Measurements from ENCODE around the gene CALHM1. TPM values are rescaled to one million over a fixed set of nuclear protein-coding genes. Genes with fewer than 3 reads are reported as not detected.
"Not testable (repeated sequence)": the region's sequence is repeated elsewhere in the genome, so short reads cannot be mapped to it uniquely, and the experiment has no call there.

CALHM1 gene
- total RNA-seq, 2 experiments from 2014 or later = not detected

DNA sequence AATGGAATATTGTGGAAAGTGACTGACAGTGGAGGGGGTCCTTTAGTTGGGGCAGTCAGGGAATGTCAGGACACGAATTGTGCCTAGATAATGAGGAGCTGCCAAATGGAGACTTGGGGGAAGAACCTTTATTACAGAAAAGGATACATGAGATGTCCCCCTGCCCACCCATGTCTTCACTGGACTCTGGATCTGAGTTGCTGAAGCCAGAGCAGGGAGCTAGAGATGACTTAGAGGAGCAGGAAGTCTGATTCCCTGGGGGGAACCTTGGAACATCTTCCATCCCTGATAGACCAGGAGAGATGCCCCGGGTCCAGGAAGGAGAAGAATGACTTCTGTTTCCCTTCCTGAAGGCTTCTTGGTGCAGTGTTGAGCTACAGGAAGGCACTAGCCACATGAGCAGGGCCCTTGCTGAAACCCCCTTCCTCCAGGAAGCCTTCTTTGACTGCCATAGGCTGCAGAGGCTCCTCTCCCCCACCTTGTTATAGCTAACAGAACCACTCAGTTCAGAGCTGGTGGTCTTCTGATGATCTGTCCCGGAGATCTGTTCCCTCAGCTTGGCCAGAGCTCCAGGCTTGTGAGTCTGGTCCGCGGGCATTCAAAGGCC lies 34.1 kb upstream of the CALHM1 start:
- POLR2A ChIA-PET = interaction anchor here (0.6 to 1.0 kb wide), 2 partner anchors 15 to 300 kb away, joined by 3 read pairs; partner anchors contain the start of gene NT5C2
- CTCF ChIA-PET = interaction anchor here (0.7 to 2.1 kb wide), 3 partner anchors 8 to 27 kb away, joined by 3 to 6 read pairs (median 4); no protein-coding TSS in a partner anchor

- CTCF ChIA-PET = interaction anchor here (1.2 to 1.8 kb wide), 2 partner anchors 41 to 73 kb away, joined by 3 to 5 read pairs; no protein-coding TSS in a partner anchor
- POLR2A ChIA-PET = interaction anchor here (0.6 kb wide), 1 partner anchor 16 kb away, joined by 3 read pairs; no protein-coding TSS in a partner anchor
These were observed 33.1 kb upstream of the CALHM1 start for GRCh38 chr10:103491729-103492364.

DNA sequence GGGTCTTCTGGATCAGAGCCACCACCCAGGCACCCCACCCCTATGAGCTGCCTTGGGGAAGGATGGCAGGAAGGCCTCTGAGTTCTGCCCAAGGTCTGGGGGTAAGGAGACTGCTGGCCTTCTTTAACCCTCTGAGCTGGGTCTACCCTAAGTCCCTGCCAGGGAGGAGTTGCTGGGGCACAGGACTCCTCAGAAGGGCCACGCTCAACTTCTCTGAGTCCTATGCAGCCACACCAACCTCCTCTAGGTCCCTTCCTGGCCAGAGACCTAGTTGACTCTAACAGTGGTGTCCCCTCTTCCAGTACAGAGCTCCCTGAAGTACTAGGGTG lies 32.2 kb upstream of the CALHM1 start:
- CTCF ChIA-PET = interaction anchor here (0.6 to 1.8 kb wide), 6 partner anchors 8 to 82 kb away, joined by 3 to 5 read pairs (median 4); no protein-coding TSS in a partner anchor
- POLR2A ChIA-PET = interaction anchor here (0.6 to 1.1 kb wide), 3 partner anchors 10 to 309 kb away, joined by 3 to 4 read pairs (median 3); no protein-coding TSS in a partner anchor

GRCh38 chr10:103487410-103487708 lies 28.7 kb upstream of the CALHM1 start:
- POLR2A ChIA-PET = no interaction called here

GRCh38 chr10:103486635-103487409 lies 28.1 kb upstream of the CALHM1 start:
- POLR2A ChIA-PET = not testable (repeated sequence)
- CTCF ChIA-PET = interaction anchor here (1.2 to 2.7 kb wide), 6 partner anchors 11 to 71 kb away, joined by 3 to 15 read pairs (median 8); no protein-coding TSS in a partner anchor

More at GRCh38 chr10:103487410-103487708, 28.7 kb upstream of the CALHM1 start:
- CTCF ChIA-PET = no interaction called here

DNA sequence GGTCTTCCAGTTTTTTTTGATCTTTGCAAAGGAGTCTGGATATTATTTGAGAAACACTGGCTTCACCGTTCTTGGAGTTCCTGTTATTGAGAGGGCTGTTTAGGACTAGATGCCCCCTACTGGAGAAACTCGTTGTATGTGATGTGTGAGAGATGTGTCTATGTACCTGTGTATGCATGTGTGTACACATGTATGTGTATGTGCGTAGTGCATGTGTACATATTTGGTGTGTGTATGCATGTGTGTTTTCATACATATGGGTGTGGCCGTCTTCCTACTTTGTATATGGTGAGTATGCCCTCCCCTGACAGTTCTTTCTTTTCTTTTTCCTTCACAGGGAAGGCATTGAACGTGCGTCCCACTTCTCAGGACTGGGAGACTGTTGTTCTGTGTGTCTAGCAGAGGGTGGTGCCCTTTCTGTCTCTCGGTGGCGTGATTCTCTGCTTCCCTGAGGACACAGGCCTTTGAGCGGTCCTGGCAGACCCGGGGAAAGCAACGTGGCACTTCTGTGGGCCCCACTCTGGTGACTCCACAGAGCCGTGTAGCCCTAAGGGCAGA lies 23.4 kb upstream of the CALHM1 start:
- POLR2A ChIA-PET = no interaction called here
- CTCF ChIA-PET = interaction anchor here (1.6 kb wide), 1 partner anchor 32 kb away, joined by 3 read pairs; no protein-coding TSS in a partner anchor

DNA sequence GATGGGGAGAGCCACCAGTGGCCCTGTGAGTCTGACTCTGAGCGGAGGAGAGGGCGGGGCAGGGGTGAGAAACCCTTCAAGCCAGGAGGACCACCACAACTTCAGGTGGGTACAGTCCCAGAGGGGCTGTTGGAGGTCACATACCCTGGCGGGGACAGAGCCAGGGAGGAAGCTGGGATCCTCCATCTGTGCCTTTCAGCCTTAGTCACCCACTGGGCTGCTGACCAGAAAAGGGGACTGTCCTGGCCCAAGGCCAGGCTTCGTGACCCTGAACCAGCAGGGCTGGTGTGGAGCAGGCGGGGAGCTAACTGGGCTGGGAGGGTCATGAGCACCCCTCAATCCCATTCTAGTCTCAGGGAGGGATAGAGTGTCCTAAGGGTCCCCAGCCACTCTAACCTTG lies 21.8 kb upstream of the CALHM1 start:
- CTCF ChIA-PET = interaction anchor here (0.5 to 1.6 kb wide), 3 partner anchors 31 to 114 kb away, joined by 3 to 4 read pairs (median 3); no protein-coding TSS in a partner anchor
- POLR2A ChIA-PET = no interaction called here

- CTCF ChIA-PET = interaction anchor here (0.6 to 1.4 kb wide), 2 partner anchors 10 to 92 kb away, joined by 3 read pairs; no protein-coding TSS in a partner anchor
- POLR2A ChIA-PET = no interaction called here
These were observed 20.4 kb upstream of the CALHM1 start, which contains the start of gene CALHM3 for GRCh38 chr10:103479135-103479534. CALHM3 (minus strand) TSS chr10:103479240; CDS start chr10:103479032, 208 bp downstream.

DNA sequence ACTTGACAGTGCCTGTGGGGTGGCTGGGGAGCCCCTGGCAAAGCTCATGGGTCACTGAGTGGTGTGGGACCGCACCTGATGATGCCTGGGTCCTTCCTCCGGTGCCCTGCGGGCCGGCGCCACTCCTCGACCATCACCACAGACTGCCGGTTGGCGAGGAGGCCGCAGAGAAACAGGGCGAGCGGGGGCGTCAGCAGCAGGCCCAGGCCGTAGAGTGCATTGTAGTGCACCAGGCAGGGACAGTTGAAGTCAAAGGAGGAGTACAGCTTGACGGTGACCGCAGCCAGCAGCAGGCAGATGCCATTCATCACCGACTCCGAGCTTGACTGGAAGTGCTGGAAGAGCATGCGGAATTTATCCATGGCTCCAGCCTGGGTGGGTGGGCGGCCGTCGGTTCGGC lies 20.0 kb upstream of the CALHM1 start:
- CTCF ChIA-PET = interaction anchor here (1.4 kb wide), 1 partner anchor 10 kb away, joined by 3 read pairs; no protein-coding TSS in a partner anchor
- POLR2A ChIA-PET = no interaction called here

DNA sequence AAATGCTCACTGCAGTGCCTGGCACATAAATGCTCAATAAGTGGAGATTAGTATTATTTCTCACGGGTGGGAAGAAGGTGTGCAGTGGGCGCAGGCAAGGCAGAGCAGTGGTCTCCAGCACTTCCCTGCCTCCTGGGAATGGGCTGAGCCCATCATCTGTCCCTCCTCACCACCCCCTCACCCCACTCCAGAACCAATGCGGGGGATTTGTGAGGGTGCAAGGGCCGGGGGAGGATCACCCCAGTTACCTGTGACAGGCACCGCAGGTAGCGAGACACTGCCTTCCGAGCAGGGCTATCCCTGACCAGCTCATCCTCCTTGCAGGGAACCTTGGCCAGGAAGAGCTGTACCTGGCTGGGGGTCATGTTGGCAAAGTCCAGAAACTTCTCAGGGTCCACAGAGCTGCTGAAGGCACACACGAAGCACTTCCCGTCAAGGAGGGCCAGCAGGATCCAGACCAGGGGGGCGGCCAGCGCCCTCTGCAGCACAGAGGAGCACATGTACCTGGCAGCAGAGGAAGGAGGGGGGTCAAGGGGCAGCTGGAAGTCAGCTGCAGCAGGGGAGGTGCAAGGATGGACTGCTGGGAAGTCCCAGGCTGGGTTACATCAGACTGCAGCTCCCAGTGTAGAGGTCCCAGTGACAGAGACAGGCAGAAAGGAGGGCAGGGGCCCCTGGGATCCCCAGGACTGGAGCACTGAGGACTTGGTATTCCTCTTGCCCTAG lies 17.5 kb upstream of the CALHM1 start:
- POLR2A ChIA-PET = no interaction called here

GRCh38 chr10:103475437-103475836 lies 16.7 kb upstream of the CALHM1 start:
- ChIA-PET POLR2A (no interaction called here), CTCF (interaction anchor here (1.1 to 3.2 kb wide), 3 partner anchors 10 to 26 kb away, joined by 3 to 15 read pairs (median 13); no protein-coding TSS in a partner anchor)

More for the DNA sequence above, 17.5 kb upstream of the CALHM1 start:
- CTCF ChIA-PET = interaction anchor here (0.9 to 3.2 kb wide), 7 partner anchors 9 to 80 kb away, joined by 3 to 15 read pairs (median 3); partner anchors contain the start of genes ATP5MK and PDCD11

GRCh38 chr10:103474077-103474476 lies 15.4 kb upstream of the CALHM1 start:
- POLR2A ChIA-PET = no interaction called here

DNA sequence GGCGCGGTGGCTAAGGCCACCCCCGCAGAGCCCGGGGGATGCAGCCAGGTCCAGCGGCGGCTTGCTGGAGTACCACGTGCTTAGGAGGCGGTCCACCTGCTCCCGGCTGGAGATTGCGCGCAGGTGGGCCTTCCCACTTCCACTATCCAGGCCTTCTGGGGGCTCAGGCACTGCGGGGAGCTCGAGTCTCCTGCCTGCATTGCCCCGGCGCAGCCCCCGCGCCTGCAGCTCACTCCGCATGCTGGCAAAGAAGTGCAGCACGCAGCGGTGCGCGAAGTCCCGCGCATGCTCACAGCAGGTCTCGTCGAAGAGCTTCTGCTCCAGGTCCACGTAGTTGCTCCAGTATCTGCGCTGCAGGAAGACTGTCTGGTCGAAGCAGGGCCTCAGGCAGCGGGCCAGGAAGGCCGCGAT lies 14.6 kb upstream of the CALHM1 start:
- CTCF ChIA-PET = no interaction called here

More at GRCh38 chr10:103474077-103474476, 15.4 kb upstream of the CALHM1 start:
- CTCF ChIA-PET = no interaction called here

GRCh38 chr10:103472005-103472404 lies 13.3 kb upstream of the CALHM1 start:
- ChIA-PET POLR2A (no interaction called here), CTCF (interaction anchor here (0.7 to 1.4 kb wide), 4 partner anchors 9 to 138 kb away, joined by 3 read pairs; no protein-coding TSS in a partner anchor)

More for the DNA sequence above, 14.6 kb upstream of the CALHM1 start:
- POLR2A ChIA-PET = interaction anchor here (0.6 kb wide), 1 partner anchor 105 kb away, joined by 3 read pairs; no protein-coding TSS in a partner anchor

DNA sequence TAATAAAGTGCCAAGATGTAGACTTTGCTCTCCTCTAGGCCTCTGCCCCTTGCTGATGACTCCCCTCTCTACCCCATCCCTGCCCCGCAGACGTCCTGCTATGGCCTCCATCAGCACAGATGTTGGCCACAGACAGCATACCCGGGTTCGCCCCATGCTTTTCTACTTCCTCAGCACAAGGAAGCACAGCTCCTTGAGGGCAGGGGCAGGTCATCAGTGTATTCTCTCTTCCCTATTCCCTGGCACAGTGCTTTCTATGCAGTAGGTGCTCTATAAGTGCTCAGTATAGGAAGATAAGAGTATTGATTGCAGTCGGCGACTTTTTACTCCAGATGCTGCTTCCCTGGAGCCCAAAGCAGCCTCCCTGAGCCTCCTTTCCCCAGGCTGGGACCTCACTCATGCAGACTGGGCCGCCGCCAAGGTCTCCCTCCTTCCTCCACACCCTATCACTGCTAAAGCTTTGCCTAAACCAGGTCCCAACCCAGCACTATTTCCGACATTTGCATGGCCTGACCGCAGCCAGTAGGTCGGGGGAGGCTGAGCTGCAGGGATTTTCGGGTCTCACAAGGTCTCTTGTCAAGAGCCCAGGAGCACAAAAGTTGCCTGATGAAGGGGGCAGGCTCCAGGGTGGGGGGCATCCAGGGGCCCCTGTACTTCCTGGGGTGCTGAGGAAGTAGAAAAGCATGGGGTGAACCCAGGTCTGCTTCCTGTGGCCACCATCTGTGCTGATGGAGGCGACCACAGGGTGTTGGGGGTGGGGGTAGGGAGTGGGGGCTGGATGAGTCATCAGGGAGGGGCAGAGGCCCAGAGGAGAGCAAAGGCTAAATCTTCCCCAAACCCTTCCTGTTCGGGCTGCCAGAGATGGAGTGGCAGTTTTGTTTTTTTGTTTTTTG lies 12.3 kb upstream of the CALHM1 start:
- CTCF ChIA-PET = interaction anchor here (1.4 kb wide), 1 partner anchor 53 kb away, joined by 3 read pairs; no protein-coding TSS in a partner anchor
- POLR2A ChIA-PET = no interaction called here

DNA sequence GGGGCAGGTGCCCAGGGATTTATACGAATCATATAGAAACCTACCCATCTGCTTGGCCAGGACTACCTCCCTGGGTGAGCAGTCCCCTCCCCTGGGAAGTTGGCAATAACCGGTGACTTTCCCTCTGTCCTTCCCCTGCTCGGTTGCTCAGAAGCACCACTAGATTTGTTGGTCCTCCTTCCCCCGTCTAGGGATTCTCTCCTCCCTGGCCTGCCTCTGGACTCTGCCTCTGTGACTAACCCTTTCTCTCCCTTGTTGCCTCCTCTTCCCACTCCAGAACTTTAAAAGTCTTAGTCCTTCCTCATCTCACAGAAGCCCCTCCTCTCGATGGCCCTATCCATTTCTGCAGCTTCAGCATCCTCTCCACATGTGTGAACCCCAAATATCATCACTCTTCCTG lies 10.5 kb upstream of the CALHM1 start:
- ChIA-PET CTCF (no interaction called here), POLR2A (interaction anchor here (0.6 kb wide), 2 partner anchors 440 to 582 kb away, joined by 3 to 7 read pairs; no protein-coding TSS in a partner anchor)

GRCh38 chr10:103467406-103467805 lies 8.7 kb upstream of the CALHM1 start:
- ChIA-PET POLR2A (no interaction called here), CTCF (no interaction called here)

- ChIA-PET CTCF (no interaction called here), POLR2A (no interaction called here)
These were observed 8.0 kb upstream of the CALHM1 start for GRCh38 chr10:103466734-103467133.

Data from activated CD8-positive, alpha-beta memory T cell treated with anti-CD3 and anti-CD28 coated beads for 36 hours (primary cell).